K562 (cell line): Measurements from ENCODE around the gene PRPSAP2. TPM values are rescaled to one million over a fixed set of nuclear protein-coding genes. Genes with fewer than 3 reads are reported as not detected.
A peak's percentile ranks its signal among the peaks of the same experiment; 100 is the strongest.
"Not testable (repeated sequence)": the region's sequence is repeated elsewhere in the genome, so short reads cannot be mapped to it uniquely, and the experiment has no call there.

Experiments
- DMBX1 ChIP-seq: fragments of 250-450 bp; sonication (Bioruptor Pico); IDR thresholded peaks from 2 replicates; pipeline ENCODE4 v1.8.0; 2022; ENCODE audit warnings: inconsistent platforms, mild to moderate bottlenecking, moderate library complexity, borderline replicate concordance
- MECOM ChIP-seq: fragments of 250-450 bp; sonication (Bioruptor Pico); IDR thresholded peaks from 2 replicates; pipeline ENCODE4 v1.8.0; 2022; ENCODE audit warnings: inconsistent platforms
- NR2C2 ChIP-seq, 2 experiments: fragments of 200-800 bp in 1 of 2; sonication (Bioruptor generic) in 1 of 2; sonication (generic) in 1 of 2; formaldehyde crosslinking in 1 of 2; IDR thresholded peaks; 2 replicates each; pipeline versions ENCODE4 v1.6.1 to v1.8.0; 2016 to 2022; ENCODE audit warnings: mild to moderate bottlenecking in 1 of 2, missing compliant biosample characterization in 1 of 2, missing genetic modification characterization in 1 of 2, missing genetic modification reagents in 1 of 2
- SMAD4 ChIP-seq: fragments of 250-450 bp; sonication (Bioruptor Pico); conservative IDR thresholded peaks from 2 replicates; pipeline ENCODE4 v1.8.0; 2021; ENCODE audit warnings: inconsistent platforms, mild to moderate bottlenecking, moderate library complexity
- ZBTB17 ChIP-seq: fragments of 450-650 bp; formaldehyde crosslinking; IDR thresholded peaks from 2 replicates; pipeline ENCODE4 v1.4.0; 2020; ENCODE audit warnings: mild to moderate bottlenecking
- ZKSCAN8 ChIP-seq: fragments of 200-800 bp; sonication (Bioruptor generic); IDR thresholded peaks from 2 replicates; pipeline ENCODE4 v1.6.1; 2016; ENCODE audit warnings: missing genetic modification characterization, missing compliant biosample characterization
- ZNF175 ChIP-seq: fragments of 200-800 bp; sonication (Bioruptor generic); IDR thresholded peaks from 2 replicates; pipeline ENCODE4 v1.6.1; 2016; ENCODE audit warnings: low read depth, mild to moderate bottlenecking, missing genetic modification characterization, missing compliant biosample characterization
- ZNF197 ChIP-seq: fragments of 200-800 bp; sonication (Bioruptor generic); IDR thresholded peaks from 2 replicates; pipeline ENCODE4 v1.6.1; 2016; ENCODE audit warnings: low read depth, missing genetic modification characterization, missing compliant biosample characterization
- ZNF41 ChIP-seq: fragments of 250-450 bp; sonication (Bioruptor Pico); conservative IDR thresholded peaks from 2 replicates; pipeline ENCODE4 v1.4.0; 2020; ENCODE audit warnings: mild to moderate bottlenecking
- ZNF584 ChIP-seq: fragments of 200-800 bp; sonication (Bioruptor generic); IDR thresholded peaks from 2 replicates; pipeline ENCODE4 v1.6.1; 2016; ENCODE audit warnings: low read depth, mild to moderate bottlenecking, missing genetic modification characterization, missing compliant biosample characterization
- polyA plus RNA-seq, 8 experiments: library from polyadenylated mRNA; depleted of rRNA in 4 of 8; stranded (reverse) in 5 of 8; unstranded in 3 of 8; fragments of >200 nt; fragmentation: Nextera tagmentation in 2 of 8; fragmentation: Illumina TruSeq in 1 of 8; extraction: Ambion mirVana in 2 of 8; extraction: Trizol in 1 of 8; gene quantifications; 2 replicates each; pipeline versions ENCODE4 v1.2.1 to v1.2.3, GENCODE V29; 2011 to 2014; ENCODE audit warnings: inconsistent platforms in 1 of 8, missing spikeins in 1 of 8
- total RNA-seq, 7 experiments: library from RNA; depleted of rRNA in 6 of 7; stranded (reverse); fragments of >200 nt in 6 of 7; fragmentation: Illumina TruSeq in 2 of 7; extraction: Trizol in 2 of 7; gene quantifications; 2 replicates each; pipeline versions ENCODE4 v1.2.1 to v1.2.3, GENCODE V29; 2011 to 2021; ENCODE audit warnings: low replicate concordance in 1 of 7
- TF ChIP-seq, protein P1 (sequence below), 3 experiments: fragments of 200-800 bp in 1 of 3; sonication (Bioruptor generic) in 1 of 3; sonication (generic) in 1 of 3; formaldehyde crosslinking in 1 of 3; IDR thresholded peaks; 2 replicates each; pipeline versions ENCODE4 v1.6.1 to v1.8.0; 2016 to 2022; ENCODE audit warnings: mild to moderate bottlenecking in 2 of 3, missing compliant biosample characterization in 2 of 3, missing genetic modification characterization in 2 of 3, missing genetic modification reagents in 1 of 3
- TF ChIP-seq, protein P2 (sequence below): fragments of 250-450 bp; sonication (Bioruptor Pico); IDR thresholded peaks from 2 replicates; pipeline ENCODE4 v1.4.0; 2020
- TF ChIP-seq, protein P3 (sequence below): fragments of 200-800 bp; sonication (Bioruptor generic); IDR thresholded peaks from 2 replicates; pipeline ENCODE4 v1.6.1; 2017; ENCODE audit warnings: missing genetic modification characterization, missing compliant biosample characterization
- TF ChIP-seq, protein P4 (sequence below), 2 experiments: fragments of 200-800 bp in 1 of 2; sonication (Bioruptor generic) in 1 of 2; sonication (generic) in 1 of 2; formaldehyde crosslinking in 1 of 2; IDR thresholded peaks in 1 of 2; conservative IDR thresholded peaks in 1 of 2; 2 replicates each; pipeline versions ENCODE4 v1.5.0 to v1.6.1; 2016 to 2020; ENCODE audit warnings: missing compliant biosample characterization in 1 of 2, missing genetic modification characterization in 1 of 2, missing genetic modification reagents in 1 of 2
- TF ChIP-seq, protein P5 (sequence below): fragments of 200-800 bp; sonication (Bioruptor generic); IDR thresholded peaks from 2 replicates; pipeline ENCODE4 v1.6.1; 2017; ENCODE audit warnings: missing genetic modification characterization, missing compliant biosample characterization

Gene PRPSAP2
- total and polyA plus RNA-seq, 9 of the 15 experiments (the other 6 are each of a cell fraction or from before 2014, with no cell fraction given) = 15.5 to 56.7 (median 35.7) TPM

DNA sequence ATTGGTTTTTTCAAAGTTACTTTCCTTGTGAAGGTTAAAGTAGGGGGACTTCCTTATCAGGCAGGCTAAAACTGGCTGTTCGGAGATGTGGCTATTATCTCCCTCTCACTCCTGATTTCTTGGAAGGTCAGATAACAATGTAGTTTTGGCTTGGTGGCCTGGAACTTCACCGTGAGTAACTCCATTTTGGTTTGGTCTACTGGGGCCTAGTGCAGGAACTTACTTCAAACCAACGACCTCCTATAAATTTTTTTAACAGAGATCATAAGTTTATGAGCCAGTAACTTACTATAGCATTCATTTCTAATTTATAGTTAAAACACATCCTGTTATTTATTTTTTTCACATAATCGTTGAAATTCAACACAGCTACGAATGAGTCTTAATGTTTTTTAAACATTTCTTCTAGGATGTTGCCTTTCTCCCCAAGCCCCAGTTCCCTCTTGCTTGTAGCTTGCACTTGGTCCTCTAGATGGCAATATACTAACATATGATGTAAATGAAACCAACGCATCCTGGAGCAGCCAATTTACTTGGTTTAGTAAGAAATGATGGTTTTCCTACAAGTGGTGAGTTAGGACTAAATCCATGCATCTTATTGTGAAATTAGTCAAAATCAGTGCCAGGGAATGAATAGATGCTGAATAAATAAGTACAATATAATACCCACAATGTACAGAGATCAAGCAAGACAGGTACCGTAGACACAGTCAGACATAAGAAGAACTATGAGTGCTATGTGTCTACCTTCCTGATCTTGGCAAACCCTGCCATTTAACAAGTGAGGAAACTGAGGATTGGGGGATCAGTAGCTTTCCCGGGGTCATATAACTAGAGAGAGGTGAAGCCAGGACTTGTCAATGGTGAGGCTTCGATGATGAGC is 41.2 kb upstream of the PRPSAP2 start (continued):
- 0 out of 2 replicates have a peak, but pooled peaks have one; percentile 50 for TF ChIP-seq MECOM (CRISPR knock-in tag)
- TF ChIP-seq, protein P1, sequence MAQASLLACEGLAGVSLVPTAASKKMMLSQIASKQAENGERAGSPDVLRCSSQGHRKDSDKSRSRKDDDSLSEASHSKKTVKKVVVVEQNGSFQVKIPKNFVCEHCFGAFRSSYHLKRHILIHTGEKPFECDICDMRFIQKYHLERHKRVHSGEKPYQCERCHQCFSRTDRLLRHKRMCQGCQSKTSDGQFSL (CRISPR knock-in tag; IDR thresholded peaks at IDR 0.05) = not testable (repeated sequence)
- TF ChIP-seq, protein P1 (tag; IDR thresholded peaks at IDR 0.05) = 0 out of 4 replicates have a peak, but pooled peaks of 1 of the 2 experiments have one; percentile 54
- TF ChIP-seq ZNF197 (CRISPR knock-in tag) = peak; percentile 82; the same call in 1 of the 2 replicates
- TF ChIP-seq, protein P2, sequence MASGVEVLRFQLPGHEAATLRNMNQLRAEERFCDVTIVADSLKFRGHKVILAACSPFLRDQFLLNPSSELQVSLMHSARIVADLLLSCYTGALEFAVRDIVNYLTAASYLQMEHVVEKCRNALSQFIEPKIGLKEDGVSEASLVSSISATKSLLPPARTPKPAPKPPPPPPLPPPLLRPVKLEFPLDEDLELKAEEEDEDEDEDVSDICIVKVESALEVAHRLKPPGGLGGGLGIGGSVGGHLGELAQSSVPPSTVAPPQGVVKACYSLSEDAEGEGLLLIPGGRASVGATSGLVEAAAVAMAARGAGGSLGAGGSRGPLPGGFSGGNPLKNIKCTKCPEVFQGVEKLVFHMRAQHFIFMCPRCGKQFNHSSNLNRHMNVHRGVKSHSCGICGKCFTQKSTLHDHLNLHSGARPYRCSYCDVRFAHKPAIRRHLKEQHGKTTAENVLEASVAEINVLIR (CRISPR knock-in tag) = peak; percentile 51; the same call in 1 of the 2 replicates
- TF ChIP-seq NR2C2 (CRISPR knock-in tag; IDR thresholded peaks at IDR 0.05) = not testable (repeated sequence)
- peak; percentile 59; the same call in 1 of the 2 replicates for TF ChIP-seq NR2C2 (tag; IDR thresholded peaks at IDR 0.05)
- TF ChIP-seq ZBTB17 (CRISPR knock-in tag) = peak; percentile 76; the same call in 1 of the 2 replicates
- peak; percentile 58; the same call in 1 of the 2 replicates for TF ChIP-seq ZKSCAN8 (CRISPR knock-in tag)
- peak; percentile 70; the same call in 1 of the 2 replicates for TF ChIP-seq ZNF41 (CRISPR knock-in tag)
- TF ChIP-seq, protein P3, sequence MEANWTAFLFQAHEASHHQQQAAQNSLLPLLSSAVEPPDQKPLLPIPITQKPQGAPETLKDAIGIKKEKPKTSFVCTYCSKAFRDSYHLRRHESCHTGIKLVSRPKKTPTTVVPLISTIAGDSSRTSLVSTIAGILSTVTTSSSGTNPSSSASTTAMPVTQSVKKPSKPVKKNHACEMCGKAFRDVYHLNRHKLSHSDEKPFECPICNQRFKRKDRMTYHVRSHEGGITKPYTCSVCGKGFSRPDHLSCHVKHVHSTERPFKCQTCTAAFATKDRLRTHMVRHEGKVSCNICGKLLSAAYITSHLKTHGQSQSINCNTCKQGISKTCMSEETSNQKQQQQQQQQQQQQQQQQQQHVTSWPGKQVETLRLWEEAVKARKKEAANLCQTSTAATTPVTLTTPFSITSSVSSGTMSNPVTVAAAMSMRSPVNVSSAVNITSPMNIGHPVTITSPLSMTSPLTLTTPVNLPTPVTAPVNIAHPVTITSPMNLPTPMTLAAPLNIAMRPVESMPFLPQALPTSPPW = peak; percentile 36; the same call in 1 of the 2 replicates
- peak; percentile 78 for TF ChIP-seq ZNF175 (CRISPR knock-in tag)
- TF ChIP-seq, protein P4, sequence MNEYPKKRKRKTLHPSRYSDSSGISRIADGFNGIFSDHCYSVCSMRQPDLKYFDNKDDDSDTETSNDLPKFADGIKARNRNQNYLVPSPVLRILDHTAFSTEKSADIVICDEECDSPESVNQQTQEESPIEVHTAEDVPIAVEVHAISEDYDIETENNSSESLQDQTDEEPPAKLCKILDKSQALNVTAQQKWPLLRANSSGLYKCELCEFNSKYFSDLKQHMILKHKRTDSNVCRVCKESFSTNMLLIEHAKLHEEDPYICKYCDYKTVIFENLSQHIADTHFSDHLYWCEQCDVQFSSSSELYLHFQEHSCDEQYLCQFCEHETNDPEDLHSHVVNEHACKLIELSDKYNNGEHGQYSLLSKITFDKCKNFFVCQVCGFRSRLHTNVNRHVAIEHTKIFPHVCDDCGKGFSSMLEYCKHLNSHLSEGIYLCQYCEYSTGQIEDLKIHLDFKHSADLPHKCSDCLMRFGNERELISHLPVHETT (CRISPR knock-in tag; conservative IDR thresholded peaks at IDR 0.05 in 1 of 2, IDR thresholded peaks at IDR 0.05 in 1 of 2) = 0 out of 4 replicates have a peak, but pooled peaks of 1 of the 2 experiments have one; percentile 63
- peak; percentile 87 for TF ChIP-seq SMAD4 (CRISPR knock-in tag)
- peak; percentile 85 for TF ChIP-seq DMBX1 (CRISPR knock-in tag)
- TF ChIP-seq, protein P5, sequence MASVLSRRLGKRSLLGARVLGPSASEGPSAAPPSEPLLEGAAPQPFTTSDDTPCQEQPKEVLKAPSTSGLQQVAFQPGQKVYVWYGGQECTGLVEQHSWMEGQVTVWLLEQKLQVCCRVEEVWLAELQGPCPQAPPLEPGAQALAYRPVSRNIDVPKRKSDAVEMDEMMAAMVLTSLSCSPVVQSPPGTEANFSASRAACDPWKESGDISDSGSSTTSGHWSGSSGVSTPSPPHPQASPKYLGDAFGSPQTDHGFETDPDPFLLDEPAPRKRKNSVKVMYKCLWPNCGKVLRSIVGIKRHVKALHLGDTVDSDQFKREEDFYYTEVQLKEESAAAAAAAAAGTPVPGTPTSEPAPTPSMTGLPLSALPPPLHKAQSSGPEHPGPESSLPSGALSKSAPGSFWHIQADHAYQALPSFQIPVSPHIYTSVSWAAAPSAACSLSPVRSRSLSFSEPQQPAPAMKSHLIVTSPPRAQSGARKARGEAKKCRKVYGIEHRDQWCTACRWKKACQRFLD (CRISPR knock-in tag) = 0 out of 2 replicates have a peak, but pooled peaks have one; percentile 22
- peak; percentile 84; the same call in 1 of the 2 replicates for TF ChIP-seq ZNF584 (CRISPR knock-in tag)
